HG02840 (cell line): ENCODE data around the gene ERFE.
"Not testable (repeated sequence)": the region's sequence is repeated elsewhere in the genome, so short reads cannot be mapped to it uniquely, and the experiment has no call there.

ENCODE experiments used
- ATAC-seq: cut with Tn5 transposase; IDR thresholded peaks from one replicate; pipeline ENCODE4 v1.9.1; 2021; ENCODE audit warnings: mild to moderate bottlenecking, moderate library complexity, moderate number of reproducible peaks; ENCODE audit not compliant: unreplicated experiment, low FRiP score

ERFE gene

GRCh38 chr2:238166391-238167343 lies 7.9 kb downstream of the ERFE start:
- ATAC-seq = no peak

DNA sequence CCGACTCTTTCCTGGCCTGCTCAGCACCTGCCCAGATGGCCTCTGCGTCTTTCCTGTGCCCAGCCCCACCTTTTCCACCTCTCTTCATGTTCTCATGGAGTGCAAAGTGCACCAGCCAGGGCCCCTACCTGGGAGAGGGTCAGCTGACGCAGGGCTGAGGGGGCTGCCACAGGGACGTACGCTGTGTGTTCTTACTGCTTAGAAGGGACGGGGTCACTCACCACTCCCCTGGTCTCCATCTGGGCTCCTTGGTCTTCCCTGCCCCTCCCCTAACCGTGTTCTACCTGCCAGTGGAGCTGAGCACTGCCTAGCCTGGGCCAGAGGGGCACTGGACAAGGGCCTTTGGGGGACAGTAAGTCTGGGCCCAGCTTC lies 8.6 kb downstream of the ERFE start:
- no peak for ATAC-seq

DNA sequence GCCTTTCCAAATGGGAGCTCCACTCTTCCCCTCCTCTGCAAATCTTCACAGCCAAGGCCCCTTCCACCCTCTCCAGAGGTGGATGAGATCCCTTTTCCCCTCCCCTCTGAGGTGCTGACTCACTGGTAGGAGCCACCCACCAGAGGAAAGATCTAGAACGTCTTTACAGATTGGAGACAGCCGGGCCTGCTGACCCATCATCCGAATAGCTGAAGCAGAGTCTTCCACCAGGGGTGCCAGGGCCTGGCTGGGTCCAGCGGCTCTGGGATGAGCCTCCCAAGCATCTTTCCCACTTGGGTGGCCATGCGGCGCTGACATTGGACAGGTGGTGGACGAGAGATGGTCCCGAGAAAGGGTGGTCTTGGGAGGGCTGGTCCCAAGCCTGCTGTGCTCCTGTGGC lies 9.0 kb downstream of the ERFE start:
- ATAC-seq = no peak

GRCh38 chr2:238168196-238169047 lies 9.7 kb downstream of the ERFE start:
- ATAC-seq = no peak

- no peak for ATAC-seq
These were observed 10.4 kb downstream of the ERFE start for GRCh38 chr2:238169048-238169707.

DNA sequence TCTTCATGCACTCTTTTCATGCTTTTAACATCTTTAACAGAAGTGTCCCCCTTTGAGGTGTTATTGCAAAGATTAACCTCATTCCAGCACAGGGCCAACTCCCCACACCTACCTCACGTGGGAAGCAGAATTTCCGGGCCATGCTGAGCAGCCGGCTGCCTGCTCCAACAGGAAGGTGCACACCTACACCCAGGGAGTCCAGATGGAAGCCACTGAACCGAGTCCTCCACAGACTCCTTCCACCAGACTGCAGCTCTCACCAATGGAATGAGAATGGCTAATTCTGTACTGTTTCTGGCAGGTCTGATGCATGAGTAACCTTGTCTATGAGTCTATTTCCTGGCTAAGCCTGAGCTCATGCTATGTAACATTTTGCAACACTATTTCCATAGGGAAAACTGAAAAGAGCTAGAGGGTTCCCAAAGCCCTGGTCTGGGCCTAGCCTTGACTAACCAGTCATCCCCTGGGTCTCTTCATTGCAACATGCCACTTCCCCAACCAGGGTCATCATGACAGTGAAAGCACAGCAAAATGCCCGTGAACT lies 11.0 kb downstream of the ERFE start:
- ATAC-seq = no peak

GRCh38 chr2:238170386-238171071 lies 11.8 kb downstream of the ERFE start:
- ATAC-seq = no peak

GRCh38 chr2:238171072-238171431 lies 12.3 kb downstream of the ERFE start:
- ATAC-seq = not testable (repeated sequence)

GRCh38 chr2:238171575-238172187 lies 12.9 kb downstream of the ERFE start:
- ATAC-seq = no peak

DNA sequence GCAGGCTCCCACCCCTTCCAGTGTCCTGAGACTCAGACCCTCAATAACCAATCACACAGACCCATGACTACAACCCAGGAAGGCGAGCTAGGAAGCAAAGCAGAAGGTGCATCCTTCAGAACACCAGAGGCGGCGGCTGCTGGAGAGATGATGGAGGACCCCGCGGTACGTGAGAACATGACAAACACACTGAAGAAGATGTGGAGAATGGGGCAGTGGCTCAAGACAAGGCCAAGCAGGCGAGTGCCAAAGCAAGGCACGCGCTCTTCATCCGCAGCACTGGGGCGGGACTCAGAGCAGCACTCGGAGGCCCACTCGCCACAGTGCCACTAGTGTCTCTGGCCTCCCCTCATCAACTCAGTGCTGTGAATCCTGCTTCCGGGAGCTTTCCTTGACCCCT lies 13.7 kb downstream of the ERFE start:
- no peak for ATAC-seq

- no peak for ATAC-seq
These were observed 14.9 kb downstream of the ERFE start for GRCh38 chr2:238173692-238174091.

GRCh38 chr2:238174291-238174690 lies 15.5 kb downstream of the ERFE start:
- ATAC-seq = no peak

- ATAC-seq = no peak
These were observed 15.9 kb downstream of the ERFE start for GRCh38 chr2:238174701-238175100.

DNA sequence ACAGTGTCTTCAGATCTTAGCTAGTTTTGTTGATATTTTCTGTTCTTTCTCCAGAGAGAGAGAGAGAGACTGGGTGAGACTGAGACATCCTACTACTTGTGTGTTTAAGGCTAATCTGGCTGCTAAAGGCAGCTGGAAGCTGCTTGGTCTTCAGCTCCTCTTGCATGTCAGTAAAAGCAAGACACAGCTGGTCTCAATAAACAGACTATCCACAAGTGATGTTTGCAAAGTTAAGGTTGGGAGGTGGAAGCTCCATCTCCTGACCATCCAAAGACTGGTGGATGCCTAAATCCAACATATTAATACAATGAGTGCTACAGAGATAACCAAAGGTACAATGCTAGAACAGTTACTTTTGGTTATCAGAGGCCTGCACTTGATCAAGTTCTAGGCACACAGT lies 17.8 kb downstream of the ERFE start:
- ATAC-seq = no peak

- no peak for ATAC-seq
These were observed 21.8 kb downstream of the ERFE start for GRCh38 chr2:238180554-238180953.

GRCh38 chr2:238182362-238182761 lies 23.6 kb downstream of the ERFE start:
- ATAC-seq = no peak

DNA sequence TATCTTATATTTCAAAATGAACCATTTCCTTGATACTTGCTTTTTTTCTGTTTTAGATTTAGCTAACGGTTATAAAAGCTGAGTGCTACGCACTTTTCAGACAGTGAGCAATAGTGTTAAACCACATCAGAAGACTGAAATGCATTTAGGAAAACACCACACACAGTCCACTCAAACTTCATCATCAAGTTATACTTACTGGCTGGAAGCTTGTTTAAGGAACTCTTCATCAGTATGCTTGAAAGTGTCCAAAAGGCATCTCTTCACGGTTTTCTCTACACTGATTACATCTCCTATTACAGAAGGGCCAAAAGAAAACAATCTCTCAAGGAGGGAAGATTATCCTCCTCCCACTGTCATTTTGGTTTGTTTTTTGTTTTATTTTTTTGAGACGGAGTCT lies 25.1 kb downstream of the ERFE start:
- no peak for ATAC-seq

DNA sequence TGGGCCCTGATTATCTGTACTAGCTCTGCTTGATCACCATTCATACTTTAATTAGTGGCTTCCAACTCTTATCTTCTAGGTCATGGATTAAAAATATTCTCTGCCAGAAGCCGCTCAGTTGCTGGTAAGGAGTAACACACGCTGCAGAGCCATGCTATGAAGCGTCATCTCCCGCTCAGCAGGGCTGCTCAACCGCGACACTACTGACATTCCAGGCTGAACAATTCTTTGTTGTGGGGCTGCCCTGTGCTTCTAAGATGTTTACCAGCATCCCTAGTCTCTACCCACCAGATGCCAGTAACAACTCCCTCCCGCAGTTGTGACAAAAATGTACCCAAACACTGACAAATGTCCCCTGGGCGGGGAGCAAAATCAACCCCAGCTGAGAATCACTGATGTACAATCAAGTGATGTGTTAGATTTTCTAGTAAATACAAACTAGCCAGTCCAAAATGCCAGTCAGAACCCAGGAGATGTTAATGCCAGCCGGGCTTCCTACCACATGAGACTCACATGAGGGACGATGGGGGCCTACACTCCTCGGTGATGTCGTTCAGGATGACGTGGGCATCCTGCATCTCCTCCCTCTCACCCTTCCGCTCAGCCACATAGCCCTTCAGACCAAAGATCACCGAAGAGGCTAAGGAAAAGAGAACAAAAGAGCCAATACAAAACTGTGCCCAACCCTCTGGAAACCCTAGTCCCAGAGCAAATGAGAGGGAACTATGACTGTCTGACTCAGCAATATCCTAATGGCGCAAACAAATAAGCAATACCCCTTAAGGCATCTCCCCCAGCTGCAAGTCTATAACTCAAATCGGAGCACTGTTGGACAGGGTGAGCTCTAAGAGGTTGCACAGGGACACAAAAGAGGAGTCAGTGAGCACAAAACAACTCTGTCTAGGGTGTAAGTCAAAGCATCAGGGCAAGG lies 29.1 kb downstream of the ERFE start:
- no peak for ATAC-seq

DNA sequence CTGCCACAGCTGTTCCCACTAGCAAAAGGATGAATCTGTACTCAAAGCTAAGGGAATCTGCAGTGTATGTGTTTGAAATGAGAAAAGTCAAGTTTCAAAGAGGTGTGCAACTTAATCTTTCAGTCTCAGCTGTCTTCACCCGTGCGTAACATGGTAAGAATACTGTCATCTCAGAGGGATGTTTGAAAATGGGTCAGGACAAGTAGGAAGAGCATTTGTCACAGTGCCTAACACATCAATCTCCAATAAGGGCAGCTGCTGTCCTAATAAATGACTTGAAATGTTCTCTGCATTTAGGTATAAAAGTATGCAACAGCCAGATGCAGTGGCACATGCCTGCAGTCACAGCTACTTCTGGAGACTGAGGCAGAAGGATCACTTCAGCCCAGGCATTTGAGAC lies 31.7 kb downstream of the ERFE start:
- no peak for ATAC-seq
